DLD1 (cell line): ENCODE data around the gene NFAM1.

Source experiments
- in situ Hi-C: cut with HindIII; loops from 2 replicates; pipeline ENCODE4 v1.10.0; 2017; ENCODE audit warnings: low sequenced_read_pairs

The NFAM1 gene

GRCh38 chr22:42440728-42441127 is 8.5 kb upstream of the NFAM1 start:
- in situ Hi-C loops: loop anchor here (25.0 kb wide), 1 partner anchor 103 kb away; no protein-coding TSS in a partner anchor

GRCh38 chr22:42439821-42440674 is 7.8 kb upstream of the NFAM1 start:
- in situ Hi-C loops: loop anchor here (25.0 kb wide), 1 partner anchor 103 kb away; no protein-coding TSS in a partner anchor

GRCh38 chr22:42439021-42439567 is 6.9 kb upstream of the NFAM1 start:
- in situ Hi-C loops: loop anchor here (25.0 kb wide), 1 partner anchor 102 kb away; no protein-coding TSS in a partner anchor

- in situ Hi-C loops: loop anchor here (25.0 kb wide), 1 partner anchor 101 kb away; no protein-coding TSS in a partner anchor
These were observed 6.1 kb upstream of the NFAM1 start for GRCh38 chr22:42438293-42438650.

- in situ Hi-C loops: loop anchor here (25.0 kb wide), 1 partner anchor 100 kb away; no protein-coding TSS in a partner anchor
These were observed 5.5 kb upstream of the NFAM1 start for GRCh38 chr22:42437488-42438292.

GRCh38 chr22:42436404-42436803 is 4.2 kb upstream of the NFAM1 start:
- in situ Hi-C loops: loop anchor here (25.0 kb wide), 1 partner anchor 99 kb away; no protein-coding TSS in a partner anchor

GRCh38 chr22:42434748-42435425 is 2.7 kb upstream of the NFAM1 start:
- in situ Hi-C loops: loop anchor here (25.0 kb wide), 1 partner anchor 98 kb away; no protein-coding TSS in a partner anchor

- in situ Hi-C loops: loop anchor here (25.0 kb wide), 1 partner anchor 97 kb away; no protein-coding TSS in a partner anchor
These were observed 1.8 kb upstream of the NFAM1 start for GRCh38 chr22:42433754-42434682.

- in situ Hi-C loops: loop anchor here (25.0 kb wide), 1 partner anchor 96 kb away; no protein-coding TSS in a partner anchor
These were observed 615 bp upstream of the NFAM1 start for GRCh38 chr22:42432818-42433217.

GRCh38 chr22:42431401-42432019 is 693 bp downstream of the NFAM1 start:
- in situ Hi-C loops: loop anchor here (25.0 kb wide), 1 partner anchor 94 kb away; no protein-coding TSS in a partner anchor

GRCh38 chr22:42430528-42431125 is 1.6 kb downstream of the NFAM1 start:
- in situ Hi-C loops: loop anchor here (25.0 kb wide), 1 partner anchor 93 kb away; no protein-coding TSS in a partner anchor

- in situ Hi-C loops: loop anchor here (25.0 kb wide), 1 partner anchor 91 kb away; no protein-coding TSS in a partner anchor
These were observed 3.4 kb downstream of the NFAM1 start for GRCh38 chr22:42428760-42429159.

GRCh38 chr22:42428025-42428424 is 4.2 kb downstream of the NFAM1 start:
- in situ Hi-C loops: loop anchor here (25.0 kb wide), 1 partner anchor 91 kb away; no protein-coding TSS in a partner anchor

- in situ Hi-C loops: loop anchor here (25.0 kb wide), 1 partner anchor 90 kb away; no protein-coding TSS in a partner anchor
These were observed 5.0 kb downstream of the NFAM1 start for GRCh38 chr22:42427167-42427566.

- in situ Hi-C loops: loop anchor here (25.0 kb wide), 1 partner anchor 89 kb away; no protein-coding TSS in a partner anchor
These were observed 6.2 kb downstream of the NFAM1 start for GRCh38 chr22:42425989-42426355.

GRCh38 chr22:42425337-42425988 is 6.7 kb downstream of the NFAM1 start:
- in situ Hi-C loops: loop anchor here (25.0 kb wide), 1 partner anchor 88 kb away; no protein-coding TSS in a partner anchor

GRCh38 chr22:42419243-42419881 is 12.8 kb downstream of the NFAM1 start:
- in situ Hi-C loops: no loop called here
